Muscle of leg (tissue), 11 donors: ENCODE measurements around the gene TMC6. TPM values are rescaled to one million over a fixed set of nuclear protein-coding genes. Genes with fewer than 3 reads are reported as not detected.
"Not testable (repeated sequence)": the region's sequence is repeated elsewhere in the genome, so short reads cannot be mapped to it uniquely, and the experiment has no call there.

ENCODE experiments used
- DNase-seq: peaks from one replicate; pipeline ENCODE4 v3.0.0; 2013
- H3K27ac ChIP-seq: one replicate; pipeline ENCODE4 v1.5.1; 2013; ENCODE audit warnings: mild to moderate bottlenecking, low read length, control low read depth
- H3K27me3 ChIP-seq: one replicate; pipeline ENCODE4 v1.6.1; 2013; ENCODE audit warnings: low read length; ENCODE audit not compliant: control insufficient read depth, insufficient read depth
- H3K36me3 ChIP-seq: one replicate; pipeline ENCODE4 v1.6.1; 2013; ENCODE audit warnings: low read length; ENCODE audit not compliant: control insufficient read depth, insufficient read depth
- H3K4me1 ChIP-seq: one replicate; pipeline ENCODE4 v1.6.1; 2013; ENCODE audit warnings: low read length; ENCODE audit not compliant: control insufficient read depth, insufficient read depth
- H3K4me3 ChIP-seq: one replicate; pipeline ENCODE4 v1.5.1; 2013; ENCODE audit warnings: low read length, control low read depth
- H3K9me3 ChIP-seq: replicated peaks from 2 replicates; pipeline ENCODE4 v1.6.1; 2013; ENCODE audit warnings: low read depth, low read length; ENCODE audit not compliant: control insufficient read depth
- WGBS: methylation state at CpG from one replicate; pipeline ENCODE4 v1.1.5; 2013; ENCODE audit warnings: missing lambda C conversion rate; ENCODE audit not compliant: insufficient coverage; 5-methylcytosine and 5-hydroxymethylcytosine counted together
- polyA plus RNA-seq, 8 donors: library from polyadenylated mRNA; unstranded; fragments of 120-200 nt; gene quantifications; one replicate each; pipeline versions ENCODE4 v1.2.1 to v1.2.3, GENCODE V29; 2013; ENCODE audit warnings: inconsistent platforms in 1 of 8, low replicate concordance in 1 of 8; ENCODE audit not compliant: insufficient read length in 8 of 8, insufficient read depth in 1 of 8
- total RNA-seq: library from RNA; stranded (reverse); fragments of 120-200 nt; gene quantifications from one replicate; pipeline ENCODE4 v1.2.4, GENCODE V29; 2013

The TMC6 gene
- total and polyA plus RNA-seq, 9 donors = 21.6 to 40.7 (median 26.1) TPM

DNA sequence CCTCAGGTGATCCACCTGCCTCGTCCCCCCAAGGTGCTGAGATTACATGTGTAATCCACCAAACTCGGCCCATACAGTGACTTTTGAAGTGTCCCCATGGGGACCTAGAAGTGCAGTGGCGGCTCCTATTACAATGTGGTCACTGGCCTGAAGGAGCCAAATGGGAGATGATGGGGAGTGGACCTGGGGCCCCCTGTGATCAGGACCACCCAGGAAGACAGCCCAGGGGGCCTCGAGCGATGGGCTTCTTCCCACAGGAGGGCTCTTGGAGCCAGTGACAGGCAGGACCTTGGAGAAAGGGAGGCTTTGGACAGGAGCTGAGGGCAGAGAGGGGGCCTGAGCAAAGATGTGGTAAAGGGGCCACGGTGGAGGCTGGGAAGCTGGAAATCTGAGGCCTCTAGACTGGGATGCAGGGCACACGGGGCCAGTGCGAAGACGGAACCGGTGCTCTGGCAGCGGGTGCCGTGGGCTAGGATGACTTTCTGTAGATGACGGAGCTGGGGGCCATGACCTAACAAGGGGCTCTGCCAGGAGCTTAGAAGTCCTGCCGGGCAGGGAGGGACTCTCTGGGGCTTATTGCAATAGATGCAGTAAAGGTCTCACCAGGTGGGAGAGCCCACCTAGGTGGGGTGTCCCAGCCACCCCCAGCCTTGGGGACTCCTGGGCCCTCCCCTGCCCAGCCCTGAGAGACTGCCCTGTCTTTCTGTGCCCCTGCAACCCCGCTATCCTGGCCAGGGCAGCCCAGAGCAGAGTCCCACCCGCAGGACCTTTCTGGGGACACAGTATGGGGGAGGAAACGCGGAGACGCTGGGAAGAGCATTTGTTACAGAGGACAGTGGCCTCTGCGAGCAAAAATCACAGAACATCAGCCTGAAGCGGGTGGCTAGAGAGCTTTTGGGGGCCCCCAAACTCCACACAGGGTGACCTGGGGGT, 14.9 kb upstream of the TMC6 start:
- H3K9me3 ChIP-seq = no peaks in the 10 kb centered on the region
- H3K27ac ChIP-seq = peak overlapping the region; percentile 50
- DNase-seq = no peak
- 79% methylated on average over 16 of the region's 21 CpGs for WGBS
- H3K4me3 ChIP-seq = no peak overlapping the region
- H3K4me1 ChIP-seq = peaks cover 60% of the 10 kb centered on the region
- H3K36me3 ChIP-seq = no peaks in the 10 kb centered on the region
- H3K27me3 ChIP-seq = no peaks in the 10 kb centered on the region

DNA sequence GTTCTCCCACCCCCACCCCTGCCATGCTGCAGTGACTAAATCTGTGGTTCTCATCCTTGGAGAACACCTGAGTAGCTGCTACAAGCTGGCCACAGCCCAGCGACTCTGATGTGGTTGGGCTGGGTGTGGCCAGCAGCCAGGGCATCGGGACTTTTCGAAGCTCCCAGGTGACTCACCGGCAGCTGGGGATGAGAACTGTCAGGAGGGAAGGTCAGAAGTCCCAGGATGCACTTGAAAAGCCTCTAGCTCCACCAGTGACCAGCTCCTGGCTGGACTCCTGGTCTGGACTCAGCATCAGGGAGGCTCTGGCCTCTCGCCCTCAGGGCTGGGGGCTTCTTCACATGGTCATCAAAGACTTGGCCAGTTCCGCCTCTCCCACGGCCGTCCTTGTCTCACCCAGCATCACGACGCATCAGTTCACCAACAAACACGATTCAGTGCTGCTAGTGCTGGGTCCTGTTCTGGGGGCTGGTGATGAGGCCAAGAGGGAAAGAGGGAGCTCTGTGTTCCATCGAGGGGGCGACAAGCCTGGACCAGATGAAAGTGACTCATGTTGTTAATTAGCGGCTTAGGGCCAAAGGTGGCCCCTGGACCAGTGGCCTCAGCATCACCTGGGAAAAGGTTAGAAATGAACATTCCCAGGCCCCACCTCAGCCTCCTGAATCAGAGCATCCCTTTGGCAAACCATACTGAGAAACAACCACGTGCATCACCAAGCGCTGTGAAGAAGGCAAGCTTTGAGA, 13.7 kb upstream of the TMC6 start:
- peaks cover 57% of the 10 kb centered on the region for H3K4me1 ChIP-seq
- 43% methylated on average over 6 of the region's 16 CpGs for WGBS
- no peak overlapping the region for H3K4me3 ChIP-seq
- H3K27me3 ChIP-seq = no peaks in the 10 kb centered on the region
- H3K9me3 ChIP-seq = no peaks in the 10 kb centered on the region
- no peaks in the 10 kb centered on the region for H3K36me3 ChIP-seq
- DNase-seq = no peak
- H3K27ac ChIP-seq = no peak overlapping the region

DNA sequence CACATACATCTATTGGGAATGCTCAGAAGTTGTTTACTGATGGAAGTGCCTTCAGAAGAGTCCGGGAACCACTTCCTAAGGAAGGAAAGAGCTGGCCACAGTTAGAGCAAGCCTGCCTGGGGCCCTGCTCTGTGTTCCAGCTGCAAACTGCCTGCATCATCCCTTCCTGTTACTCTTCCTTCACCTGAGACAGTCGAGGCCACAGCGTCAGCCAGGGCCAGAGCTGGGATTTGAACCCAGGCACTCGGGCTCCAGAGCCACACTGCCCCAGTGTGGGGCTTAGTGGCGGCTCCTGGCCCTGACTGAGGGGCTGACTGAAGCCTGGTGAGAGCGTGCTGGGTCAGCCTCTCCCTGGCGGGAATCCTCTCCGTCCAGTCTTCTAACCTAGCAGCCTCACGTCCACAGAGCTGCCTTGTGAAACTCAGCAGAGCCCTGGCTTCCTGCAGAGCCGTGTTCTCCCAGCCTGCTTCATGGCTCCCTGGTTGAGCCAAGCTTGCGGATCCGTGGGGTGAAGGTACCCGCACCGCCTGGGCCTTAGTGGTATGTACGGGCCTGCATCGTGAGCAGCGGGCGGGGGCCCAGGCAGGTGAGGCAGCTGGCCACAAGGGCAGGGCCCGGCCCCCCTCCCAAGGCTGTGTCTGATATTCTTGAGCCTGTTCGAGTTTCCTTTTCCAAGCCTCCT, 13.0 kb upstream of the TMC6 start:
- DNase-seq = no peak
- H3K27ac ChIP-seq = peak overlapping the region; percentile 51
- H3K36me3 ChIP-seq = no peaks in the 10 kb centered on the region
- WGBS = 64% methylated on average over 17 of the region's 20 CpGs
- H3K4me1 ChIP-seq = peaks cover 55% of the 10 kb centered on the region
- no peaks in the 10 kb centered on the region for H3K27me3 ChIP-seq
- H3K9me3 ChIP-seq = no peaks in the 10 kb centered on the region
- no peak overlapping the region for H3K4me3 ChIP-seq

DNA sequence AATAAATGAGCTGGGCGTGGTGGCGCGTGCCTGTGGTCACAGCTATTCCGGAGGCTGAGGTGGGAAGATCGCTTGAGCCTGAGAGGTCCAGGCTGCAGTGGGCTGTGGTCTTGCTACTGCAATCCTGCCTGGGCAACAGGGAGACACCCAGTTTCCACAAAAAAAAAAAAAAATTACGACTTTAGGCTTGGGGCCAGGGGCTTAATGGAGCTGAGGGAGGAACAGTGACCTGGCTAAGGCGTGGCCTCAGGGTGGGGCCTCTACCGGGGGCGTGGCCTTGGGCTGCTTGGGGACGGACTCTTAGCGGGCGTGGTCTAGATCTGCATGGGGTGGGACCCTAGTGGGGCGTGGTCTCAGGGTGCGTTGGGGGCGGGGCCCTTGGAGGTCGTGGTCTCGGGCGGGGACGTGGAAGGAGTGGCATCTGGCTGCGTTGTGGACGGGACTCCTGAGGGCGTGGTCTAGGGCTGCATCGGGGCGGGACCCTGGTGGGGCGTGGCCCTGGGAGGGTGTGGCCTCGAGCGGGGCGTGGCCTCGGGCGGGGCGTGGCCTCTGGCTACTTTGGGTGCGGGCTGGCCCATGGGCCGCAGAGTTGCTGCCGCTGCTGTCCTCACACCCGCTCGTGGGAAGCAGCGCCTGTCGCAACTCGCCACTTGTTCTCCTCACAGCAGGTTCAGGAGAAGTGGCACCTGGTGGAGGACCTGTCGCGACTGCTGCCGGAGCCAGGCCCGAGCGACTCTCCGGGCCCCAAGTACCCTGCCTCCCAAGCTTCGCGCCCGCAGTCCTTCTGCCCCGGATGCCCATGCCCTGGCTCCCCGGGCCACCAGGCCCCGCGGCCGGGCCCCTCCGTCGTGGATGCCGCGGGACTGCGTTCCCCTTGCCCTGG, 11.9 kb upstream of the TMC6 start:
- peak; percentile 76 for DNase-seq
- H3K4me3 ChIP-seq = no peak overlapping the region
- no peak overlapping the region for H3K27ac ChIP-seq
- H3K4me1 ChIP-seq = peaks cover 47% of the 10 kb centered on the region
- H3K27me3 ChIP-seq = no peaks in the 10 kb centered on the region
- WGBS = 27% methylated on average over 56 of the region's 58 CpGs
- H3K36me3 ChIP-seq = no peaks in the 10 kb centered on the region
- H3K9me3 ChIP-seq = no peaks in the 10 kb centered on the region

DNA sequence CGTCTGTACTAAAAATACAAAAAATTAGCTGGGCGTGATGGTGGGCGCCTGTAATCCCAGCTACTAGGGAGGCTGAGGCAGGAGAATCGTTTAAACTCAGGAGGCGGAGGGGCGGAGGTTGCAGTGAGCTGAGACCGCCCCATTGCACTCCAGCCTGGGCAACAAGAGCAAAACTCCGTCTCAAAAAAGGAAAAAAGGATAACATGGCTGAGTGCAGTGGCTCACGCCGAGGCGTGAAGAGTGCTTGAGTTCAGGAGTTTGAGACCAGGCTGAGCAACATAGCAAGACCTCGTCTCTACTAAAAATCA, 11.3 kb upstream of the TMC6 start:
- not testable (repeated sequence) for H3K36me3 ChIP-seq, H3K4me3 ChIP-seq, H3K9me3 ChIP-seq, DNase-seq, H3K27me3 ChIP-seq, H3K27ac ChIP-seq
- 88% methylated on average over 10 of the region's 12 CpGs for WGBS
- peaks cover 41% of the 10 kb centered on the region for H3K4me1 ChIP-seq

DNA sequence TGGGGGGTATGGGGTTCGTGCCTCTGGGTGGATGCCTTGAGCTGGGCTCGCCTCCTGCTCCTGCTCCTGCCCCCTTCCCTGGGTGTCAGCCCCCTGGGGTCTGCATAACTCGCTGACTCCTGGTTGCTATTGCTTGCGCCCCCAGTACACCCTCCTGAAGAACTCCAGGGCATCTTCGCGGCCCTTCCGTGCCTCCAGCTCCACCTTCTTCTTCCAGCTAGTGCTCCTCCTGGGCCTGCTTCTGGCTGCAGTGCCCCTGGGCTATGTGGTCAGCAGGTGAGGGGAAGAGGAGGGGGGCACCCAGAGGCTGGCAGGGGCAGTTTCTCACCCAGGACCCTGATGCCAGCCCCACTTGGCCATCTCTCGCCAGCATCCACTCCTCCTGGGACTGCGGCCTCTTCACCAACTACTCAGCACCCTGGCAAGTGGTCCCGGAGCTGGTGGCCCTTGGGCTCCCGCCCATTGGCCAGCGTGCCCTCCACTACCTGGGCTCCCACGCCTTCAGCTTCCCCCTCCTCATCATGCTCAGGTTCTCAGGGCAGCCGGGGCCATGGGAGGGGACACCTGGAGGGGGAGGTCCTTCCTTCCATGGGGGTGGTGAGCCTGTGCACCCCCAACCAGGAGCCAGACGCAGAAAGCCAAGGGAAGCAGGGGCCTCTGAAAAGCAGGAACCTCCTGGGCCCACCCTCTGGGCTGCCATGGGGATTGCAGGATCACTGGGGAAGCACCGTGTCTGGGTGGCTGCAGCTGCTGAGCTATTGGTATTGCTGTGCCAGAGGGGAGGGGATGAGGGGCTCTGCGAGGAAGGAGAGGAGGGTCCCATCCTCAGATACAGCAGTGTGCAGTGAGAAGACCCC, 9.9 kb upstream of the TMC6 start:
- no peak for DNase-seq
- Histone ChIP-seq H3K9me3 (no peaks in the 10 kb centered on the region), H3K4me1 (peaks cover 36% of the 10 kb centered on the region), H3K27me3 (peaks cover 11% of the 10 kb centered on the region), H3K36me3 (no peaks in the 10 kb centered on the region), H3K27ac (no peak overlapping the region), H3K4me3 (no peak overlapping the region)
- WGBS = 70% methylated on average over 11 of the region's 17 CpGs

DNA sequence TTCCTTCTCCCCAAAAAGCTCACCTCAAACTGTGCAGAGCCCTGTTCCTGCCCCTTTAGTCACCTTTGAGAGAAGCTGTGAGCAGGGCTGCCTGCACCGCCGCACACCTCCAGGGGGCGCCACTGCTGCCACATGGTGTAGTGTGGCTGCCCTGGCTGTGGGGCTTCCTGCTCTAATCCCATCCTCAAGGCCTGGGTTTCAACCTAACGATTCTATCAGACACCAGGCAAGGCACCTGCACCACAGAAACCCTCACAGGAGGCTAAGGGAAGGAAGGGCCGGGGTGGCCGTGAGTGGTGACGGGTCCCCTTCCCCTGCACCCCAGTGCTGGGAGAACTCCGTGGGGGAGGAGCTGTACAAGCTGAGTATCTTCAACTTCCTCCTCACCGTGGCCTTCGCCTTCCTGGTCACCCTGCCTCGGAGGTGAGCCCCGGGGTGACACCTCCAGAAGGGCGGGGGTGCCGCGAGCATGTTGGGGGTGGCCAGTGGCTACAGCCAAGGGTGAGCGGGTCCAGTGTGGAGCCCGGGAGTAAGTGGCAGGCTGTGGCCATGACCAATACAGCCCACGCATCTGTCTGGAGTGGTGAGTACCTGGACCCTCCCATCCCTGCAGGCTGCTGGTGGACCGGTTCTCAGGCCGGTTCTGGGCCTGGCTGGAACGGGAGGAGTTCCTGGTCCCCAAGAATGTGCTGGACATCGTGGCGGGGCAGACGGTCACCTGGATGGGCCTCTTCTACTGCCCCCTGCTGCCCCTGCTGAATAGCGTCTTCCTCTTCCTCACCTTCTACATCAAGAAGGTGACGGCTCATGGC, 9.0 kb upstream of the TMC6 start:
- Histone ChIP-seq H3K27me3 (peaks cover 14% of the 10 kb centered on the region), H3K4me3 (no peak overlapping the region), H3K4me1 (peaks cover 34% of the 10 kb centered on the region), H3K27ac (no peak overlapping the region), H3K36me3 (no peaks in the 10 kb centered on the region), H3K9me3 (no peaks in the 10 kb centered on the region)
- DNase-seq = no peak
- 55% methylated on average over 11 of the region's 26 CpGs for WGBS

DNA sequence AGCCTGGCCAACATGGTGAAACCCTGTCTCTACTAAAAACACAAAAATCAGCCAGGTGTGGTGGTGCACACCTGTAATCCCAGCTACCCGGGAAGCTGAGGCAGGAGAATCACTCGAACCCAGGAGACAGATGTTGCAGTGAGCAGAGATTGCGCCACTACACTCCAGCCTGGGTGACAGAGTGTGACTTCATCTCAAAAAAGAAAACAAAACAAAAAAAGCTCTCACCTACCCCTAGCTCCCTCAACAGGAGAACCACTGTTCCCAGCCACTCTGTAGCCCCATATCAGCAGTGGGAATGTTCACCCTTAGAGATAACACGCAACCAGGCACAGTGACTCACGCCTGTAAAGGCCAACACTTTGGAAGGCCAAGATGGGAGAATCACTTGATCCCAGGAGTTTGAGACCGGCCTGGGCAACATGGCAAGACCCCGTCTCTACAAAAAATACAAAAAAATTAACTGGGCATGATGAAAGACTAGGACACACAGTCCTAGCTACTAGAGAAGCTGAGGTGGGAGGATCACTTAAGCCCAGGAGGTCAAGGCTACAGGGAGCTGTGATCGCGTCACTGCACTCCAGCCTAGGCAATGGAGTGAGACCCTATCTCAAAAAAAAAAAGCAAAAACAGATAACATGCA, 7.4 kb upstream of the TMC6 start:
- 84% methylated on average over 4 of the region's 9 CpGs for WGBS

More for the DNA sequence above, 7.4 kb upstream of the TMC6 start:
- Histone ChIP-seq H3K27me3 (peaks cover 28% of the 10 kb centered on the region), H3K4me1 (peaks cover 33% of the 10 kb centered on the region), H3K4me3 (no peak overlapping the region), H3K27ac (no peak overlapping the region), H3K36me3 (no peaks in the 10 kb centered on the region), H3K9me3 (no peaks in the 10 kb centered on the region)
- no peak for DNase-seq
